Stimulated activated CD4-positive, alpha-beta T cell treated with anti-CD3 and anti-CD28 coated beads, Interleukin-2, amount 100 ng/mL, for 4 hours (primary cell): ENCODE data around the gene UGT2B15.
"Not testable (repeated sequence)": the region's sequence is repeated elsewhere in the genome, so short reads cannot be mapped to it uniquely, and the experiment has no call there.

ENCODE experiments used
- DNase-seq: peaks from one replicate; pipeline ENCODE4 v3.0.0-alpha.2; 2020; ENCODE audit warnings: low read depth

Gene UGT2B15

GRCh38 chr4:68670479-68670939, at the start of gene UGT2B15:
UGT2B15 (minus strand) TSS chr4:68670652; CDS start chr4:68670618, 34 bp downstream.
- not testable (repeated sequence) for DNase-seq

GRCh38 chr4:68719075-68719473, 48.6 kb upstream of the UGT2B15 start:
- DNase-seq, result no peak

- DNase-seq, result no peak
Observed at GRCh38 chr4:68718447-68719074, 48.1 kb upstream of the UGT2B15 start.

- no peak for DNase-seq
Observed at GRCh38 chr4:68717999-68718398, 47.5 kb upstream of the UGT2B15 start.

GRCh38 chr4:68714400-68714799, 43.9 kb upstream of the UGT2B15 start:
- DNase-seq, result no peak

GRCh38 chr4:68712207-68712606, 41.8 kb upstream of the UGT2B15 start:
- no peak for DNase-seq

GRCh38 chr4:68708566-68708965, 38.1 kb upstream of the UGT2B15 start:
- DNase-seq, result no peak

GRCh38 chr4:68703168-68703567, 32.7 kb upstream of the UGT2B15 start:
- DNase-seq, result not testable (repeated sequence)

- DNase-seq, result no peak
Observed at GRCh38 chr4:68700152-68700551, 29.7 kb upstream of the UGT2B15 start.

GRCh38 chr4:68693325-68694075, 23.0 kb upstream of the UGT2B15 start:
- DNase-seq, result no peak

- no peak for DNase-seq
Observed at GRCh38 chr4:68691186-68691585, 20.7 kb upstream of the UGT2B15 start.

- DNase-seq, result no peak
Observed at GRCh38 chr4:68683034-68683433, 12.6 kb upstream of the UGT2B15 start.

GRCh38 chr4:68681298-68681697, 10.8 kb upstream of the UGT2B15 start:
- DNase-seq, result not testable (repeated sequence)

- DNase-seq, result no peak
Observed at GRCh38 chr4:68673143-68673542, 2.7 kb upstream of the UGT2B15 start.

- not testable (repeated sequence) for DNase-seq
Observed at GRCh38 chr4:68671217-68671616, 765 bp upstream of the UGT2B15 start.

- DNase-seq, result not testable (repeated sequence)
Observed at GRCh38 chr4:68668537-68669163, 1.8 kb downstream of the UGT2B15 start.

GRCh38 chr4:68667551-68667950, 2.9 kb downstream of the UGT2B15 start:
- DNase-seq, result not testable (repeated sequence)

- DNase-seq, result not testable (repeated sequence)
Observed at GRCh38 chr4:68664721-68665120, 5.7 kb downstream of the UGT2B15 start.

GRCh38 chr4:68662836-68663574, 7.4 kb downstream of the UGT2B15 start:
- not testable (repeated sequence) for DNase-seq

GRCh38 chr4:68658672-68659071, 11.8 kb downstream of the UGT2B15 start:
- no peak for DNase-seq

- DNase-seq, result not testable (repeated sequence)
Observed at GRCh38 chr4:68657022-68657594, 13.3 kb downstream of the UGT2B15 start.

GRCh38 chr4:68656445-68656973, 13.9 kb downstream of the UGT2B15 start:
- not testable (repeated sequence) for DNase-seq
